HG03575 (cell line): Measurements from ENCODE around the gene C9orf78.

ENCODE experiments used
- ATAC-seq: cut with Tn5 transposase; IDR thresholded peaks from one replicate; pipeline ENCODE4 v1.9.1; 2021; ENCODE audit not compliant: unreplicated experiment, insufficient number of reproducible peaks, low FRiP score; ENCODE audit errors: extremely low read depth

C9orf78 gene

GRCh38 chr9:129835128-129835859 lies at the start of gene C9orf78, which contains the start of gene USP20:
TSS of gene C9orf78 (minus strand) at chr9:129835275. CDS start at chr9:129835221, 54 bp downstream.
TSS of gene USP20 (plus strand) at chr9:129835458. CDS start at chr9:129852556, 17,098 bp downstream.
- ATAC-seq = no peak

GRCh38 chr9:129884220-129885017 lies 49.3 kb upstream of the C9orf78 start:
- ATAC-seq = no peak

- ATAC-seq = no peak
These were observed 46.7 kb upstream of the C9orf78 start for GRCh38 chr9:129881547-129882324.

GRCh38 chr9:129880654-129881546 lies 45.8 kb upstream of the C9orf78 start:
- no peak for ATAC-seq

GRCh38 chr9:129879991-129880653 lies 45.0 kb upstream of the C9orf78 start:
- no peak for ATAC-seq

- no peak for ATAC-seq
These were observed 44.1 kb upstream of the C9orf78 start for GRCh38 chr9:129879103-129879699.

GRCh38 chr9:129878291-129878690 lies 43.2 kb upstream of the C9orf78 start:
- no peak for ATAC-seq

- no peak for ATAC-seq
These were observed 41.7 kb upstream of the C9orf78 start for GRCh38 chr9:129876815-129877214.

- no peak for ATAC-seq
These were observed 40.8 kb upstream of the C9orf78 start for GRCh38 chr9:129875687-129876395.

GRCh38 chr9:129875181-129875611 lies 40.1 kb upstream of the C9orf78 start:
- ATAC-seq = no peak

- no peak for ATAC-seq
These were observed 39.4 kb upstream of the C9orf78 start for GRCh38 chr9:129874261-129875101.

GRCh38 chr9:129873563-129874190 lies 38.6 kb upstream of the C9orf78 start:
- ATAC-seq = no peak

GRCh38 chr9:129871046-129871445 lies 36.0 kb upstream of the C9orf78 start:
- no peak for ATAC-seq

- no peak for ATAC-seq
These were observed 34.8 kb upstream of the C9orf78 start for GRCh38 chr9:129869585-129870501.
